Suprapubic skin (tissue), 3 donors: ENCODE measurements around the gene GCLM.

Experiments used
- EP300 ChIP-seq: sonication (generic); formaldehyde crosslinking; IDR thresholded peaks from one replicate; pipeline ENCODE4 v1.6.1; 2017; ENCODE audit warnings: antibody characterized with exemption
- TF ChIP-seq, protein P1 (sequence below), 2 donors: fragments of 200-600 bp in 1 of 2; fragments of 450-650 bp in 1 of 2; sonication (generic) in 1 of 2; IDR thresholded peaks; one replicate each; pipeline ENCODE4 v1.5.1; 2016 to 2019; ENCODE audit warnings: antibody characterized with exemption in 2 of 2, mild to moderate bottlenecking in 1 of 2, moderate library complexity in 1 of 2

- TF ChIP-seq EP300: no peak
- TF ChIP-seq, protein P1, sequence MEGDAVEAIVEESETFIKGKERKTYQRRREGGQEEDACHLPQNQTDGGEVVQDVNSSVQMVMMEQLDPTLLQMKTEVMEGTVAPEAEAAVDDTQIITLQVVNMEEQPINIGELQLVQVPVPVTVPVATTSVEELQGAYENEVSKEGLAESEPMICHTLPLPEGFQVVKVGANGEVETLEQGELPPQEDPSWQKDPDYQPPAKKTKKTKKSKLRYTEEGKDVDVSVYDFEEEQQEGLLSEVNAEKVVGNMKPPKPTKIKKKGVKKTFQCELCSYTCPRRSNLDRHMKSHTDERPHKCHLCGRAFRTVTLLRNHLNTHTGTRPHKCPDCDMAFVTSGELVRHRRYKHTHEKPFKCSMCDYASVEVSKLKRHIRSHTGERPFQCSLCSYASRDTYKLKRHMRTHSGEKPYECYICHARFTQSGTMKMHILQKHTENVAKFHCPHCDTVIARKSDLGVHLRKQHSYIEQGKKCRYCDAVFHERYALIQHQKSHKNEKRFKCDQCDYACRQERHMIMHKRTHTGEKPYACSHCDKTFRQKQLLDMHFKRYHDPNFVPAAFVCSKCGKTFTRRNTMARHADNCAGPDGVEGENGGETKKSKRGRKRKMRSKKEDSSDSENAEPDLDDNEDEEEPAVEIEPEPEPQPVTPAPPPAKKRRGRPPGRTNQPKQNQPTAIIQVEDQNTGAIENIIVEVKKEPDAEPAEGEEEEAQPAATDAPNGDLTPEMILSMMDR (IDR thresholded peaks at IDR 0.05): peak in 1 of 2 donors; percentile 43
Observed at GRCh38 chr1:93874025-93874651, 35.1 kb downstream of the GCLM start.
